AG04449 (cell line): ENCODE results near the gene ENOSF1.
A peak's percentile ranks its signal among the peaks of the same experiment; 100 is the strongest.

Source experiments
- CTCF ChIA-PET: fragments of 350-600 bp; formaldehyde crosslinking; extraction: SDS; loops from one replicate; lab custom pipeline; 2021; ENCODE audit warnings: antibody characterized with exemption; lab: Yijun Ruan, JAX
- POLR2A ChIA-PET: fragments of 400-600, 350-600 bp; formaldehyde crosslinking; extraction: SDS; loops from one replicate; lab custom pipeline; 2020; ENCODE audit warnings: antibody characterized with exemption, inconsistent platforms; lab: Yijun Ruan, JAX
- DNase-seq: peaks from one replicate; pipeline ENCODE4 v3.0.0-alpha.2; 2010; ENCODE audit warnings: low read depth, low spot score
- H3K4me3 ChIP-seq: 2 replicates; pipeline ENCODE4 v1.5.1; 2011; ENCODE audit warnings: low read depth, mild to moderate bottlenecking, control low read depth, low read length
- TF ChIP-seq, protein P1 (sequence below): IDR thresholded peaks from one replicate; pipeline ENCODE4 v1.5.1; 2011; ENCODE audit warnings: mild to moderate bottlenecking, moderate library complexity, low read length, control low read depth, inconsistent platforms; ENCODE audit not compliant: insufficient read depth; ENCODE audit errors: missing control alignments

ENOSF1 gene

DNA sequence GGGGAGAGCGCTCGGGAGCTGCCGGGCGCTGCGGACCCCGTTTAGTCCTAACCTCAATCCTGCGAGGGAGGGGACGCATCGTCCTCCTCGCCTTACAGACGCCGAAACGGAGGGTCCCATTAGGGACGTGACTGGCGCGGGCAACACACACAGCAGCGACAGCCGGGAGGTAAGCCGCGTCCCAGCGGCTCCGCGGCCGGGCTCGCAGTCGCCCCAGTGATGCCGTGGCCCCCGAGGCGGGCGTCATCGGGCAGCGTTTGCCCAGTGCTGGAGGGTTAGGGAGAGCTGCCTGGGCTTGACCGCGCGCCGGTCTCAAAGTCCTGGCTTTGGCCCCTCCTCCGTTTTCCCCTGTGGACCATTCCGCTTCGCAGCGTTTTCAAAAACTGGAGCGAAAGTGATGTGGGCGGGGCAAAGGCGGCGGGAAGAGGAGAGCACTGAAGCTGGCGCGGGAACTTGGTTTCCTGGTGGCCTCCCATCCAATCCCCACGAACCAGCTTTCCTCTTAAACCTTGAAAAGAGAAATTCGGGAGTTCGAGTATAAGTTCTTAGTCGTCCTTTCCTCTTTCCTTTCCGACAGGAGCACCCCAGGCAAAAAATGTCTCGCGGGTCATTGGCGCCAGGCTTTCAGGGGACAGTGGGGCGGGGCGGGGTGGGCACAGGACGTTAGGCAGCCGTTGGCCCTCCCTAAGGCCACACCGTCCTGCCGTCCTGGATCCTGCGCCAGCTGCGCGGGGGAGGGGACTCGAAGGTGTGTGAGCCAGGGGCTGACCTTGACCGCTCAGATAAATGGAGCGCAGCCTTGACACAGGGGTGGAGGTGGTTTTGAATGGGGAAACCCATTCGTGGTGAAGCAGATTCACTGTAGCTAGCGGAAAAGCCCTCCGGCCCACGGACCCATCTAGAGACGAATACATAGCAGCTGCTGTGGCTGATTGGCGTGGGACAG lies 54.2 kb downstream of the ENOSF1 start:
- peak overlapping the region; percentile 89 for H3K4me3 ChIP-seq
- TF ChIP-seq, protein P1, sequence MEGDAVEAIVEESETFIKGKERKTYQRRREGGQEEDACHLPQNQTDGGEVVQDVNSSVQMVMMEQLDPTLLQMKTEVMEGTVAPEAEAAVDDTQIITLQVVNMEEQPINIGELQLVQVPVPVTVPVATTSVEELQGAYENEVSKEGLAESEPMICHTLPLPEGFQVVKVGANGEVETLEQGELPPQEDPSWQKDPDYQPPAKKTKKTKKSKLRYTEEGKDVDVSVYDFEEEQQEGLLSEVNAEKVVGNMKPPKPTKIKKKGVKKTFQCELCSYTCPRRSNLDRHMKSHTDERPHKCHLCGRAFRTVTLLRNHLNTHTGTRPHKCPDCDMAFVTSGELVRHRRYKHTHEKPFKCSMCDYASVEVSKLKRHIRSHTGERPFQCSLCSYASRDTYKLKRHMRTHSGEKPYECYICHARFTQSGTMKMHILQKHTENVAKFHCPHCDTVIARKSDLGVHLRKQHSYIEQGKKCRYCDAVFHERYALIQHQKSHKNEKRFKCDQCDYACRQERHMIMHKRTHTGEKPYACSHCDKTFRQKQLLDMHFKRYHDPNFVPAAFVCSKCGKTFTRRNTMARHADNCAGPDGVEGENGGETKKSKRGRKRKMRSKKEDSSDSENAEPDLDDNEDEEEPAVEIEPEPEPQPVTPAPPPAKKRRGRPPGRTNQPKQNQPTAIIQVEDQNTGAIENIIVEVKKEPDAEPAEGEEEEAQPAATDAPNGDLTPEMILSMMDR: no peak
- ChIA-PET CTCF (interaction anchor here (1.0 to 4.0 kb wide), 4 partner anchors 10 to 172 kb away, joined by 3 to 24 read pairs (median 10); no protein-coding TSS in a partner anchor), POLR2A (interaction anchor here (0.9 to 1.0 kb wide), 2 partner anchors 13 kb away, joined by 3 read pairs; no protein-coding TSS in a partner anchor)
- DNase-seq: no peak

DNA sequence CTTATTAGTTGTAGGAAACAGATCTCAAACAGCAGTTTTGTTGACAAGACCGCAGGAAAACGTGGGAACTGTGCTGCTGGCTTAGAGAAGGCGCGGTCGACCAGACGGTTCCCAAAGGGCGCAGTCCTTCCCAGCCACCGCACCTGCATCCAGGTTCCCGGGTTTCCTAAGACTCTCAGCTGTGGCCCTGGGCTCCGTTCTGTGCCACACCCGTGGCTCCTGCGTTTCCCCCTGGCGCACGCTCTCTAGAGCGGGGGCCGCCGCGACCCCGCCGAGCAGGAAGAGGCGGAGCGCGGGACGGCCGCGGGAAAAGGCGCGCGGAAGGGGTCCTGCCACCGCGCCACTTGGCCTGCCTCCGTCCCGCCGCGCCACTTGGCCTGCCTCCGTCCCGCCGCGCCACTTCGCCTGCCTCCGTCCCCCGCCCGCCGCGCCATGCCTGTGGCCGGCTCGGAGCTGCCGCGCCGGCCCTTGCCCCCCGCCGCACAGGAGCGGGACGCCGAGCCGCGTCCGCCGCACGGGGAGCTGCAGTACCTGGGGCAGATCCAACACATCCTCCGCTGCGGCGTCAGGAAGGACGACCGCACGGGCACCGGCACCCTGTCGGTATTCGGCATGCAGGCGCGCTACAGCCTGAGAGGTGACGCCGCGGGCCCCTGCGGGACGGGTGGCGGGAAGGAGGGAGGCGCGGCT lies 55.0 kb downstream of the ENOSF1 start, which contains the start of gene TYMS:
TYMS (plus strand) TSS at position 343 of the 690 bp plus-strand sequence; CDS start at position 433, 90 bp downstream.
- POLR2A ChIA-PET: interaction anchor here (0.9 to 1.0 kb wide), 2 partner anchors 12 to 13 kb away, joined by 3 read pairs; no protein-coding TSS in a partner anchor
- H3K4me3 ChIP-seq: peak within 1 kb of the TSS; percentile 89
- TF ChIP-seq, protein P1: no peak
- no peak for DNase-seq
- CTCF ChIA-PET: interaction anchor here (1.0 to 4.0 kb wide), 4 partner anchors 9 to 173 kb away, joined by 3 to 24 read pairs (median 10); no protein-coding TSS in a partner anchor

DNA sequence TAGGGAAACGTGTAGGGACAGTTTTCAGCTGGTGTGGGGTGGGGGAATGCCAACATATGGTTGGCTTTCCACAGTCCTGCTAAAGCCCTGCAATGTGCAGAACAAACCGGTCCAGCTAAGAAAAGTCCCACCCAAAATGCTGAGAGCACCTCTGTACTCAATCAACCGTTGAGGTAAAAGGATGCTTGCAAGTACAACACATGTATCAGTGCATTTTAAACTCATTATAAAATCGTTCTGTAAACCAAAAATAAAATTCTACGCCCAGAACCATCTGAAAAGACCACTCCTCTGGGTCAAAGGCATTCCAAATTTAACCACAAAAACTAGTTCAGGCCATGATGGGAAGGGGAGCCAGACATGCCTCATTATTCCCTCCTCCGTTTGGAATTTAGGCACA lies 57.0 kb downstream of the ENOSF1 start:
- ChIA-PET POLR2A (no interaction called here), CTCF (interaction anchor here (0.6 to 4.0 kb wide), 4 partner anchors 31 to 357 kb away, joined by 3 to 24 read pairs (median 5); no protein-coding TSS in a partner anchor)
- no peak overlapping the region for H3K4me3 ChIP-seq
- no peak for DNase-seq
- TF ChIP-seq, protein P1: no peak

DNA sequence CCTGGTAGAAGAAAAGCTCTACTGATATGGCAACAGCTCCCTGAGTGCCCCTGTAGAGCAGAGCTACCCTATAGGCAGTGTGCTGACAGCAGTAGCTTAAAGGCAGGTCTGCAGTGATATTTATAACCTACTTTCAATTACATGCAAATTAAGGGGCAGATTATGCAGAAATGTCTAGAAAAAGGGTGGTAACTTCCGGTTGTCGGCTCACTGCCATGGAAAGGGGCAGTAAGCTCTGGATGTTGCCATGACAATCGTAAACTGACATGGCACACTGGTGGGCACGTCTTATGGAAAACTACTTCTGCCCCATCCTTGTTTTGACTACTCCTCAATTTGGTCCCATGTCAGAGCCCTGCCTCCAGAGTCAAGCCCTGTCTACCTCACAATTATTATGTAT lies 57.8 kb downstream of the ENOSF1 start:
- H3K4me3 ChIP-seq: no peak overlapping the region
- POLR2A ChIA-PET: no interaction called here
- CTCF ChIA-PET: interaction anchor here (1.1 to 1.9 kb wide), 2 partner anchors 30 to 176 kb away, joined by 6 to 7 read pairs; no protein-coding TSS in a partner anchor
- TF ChIP-seq, protein P1: no peak
- DNase-seq: no peak

DNA sequence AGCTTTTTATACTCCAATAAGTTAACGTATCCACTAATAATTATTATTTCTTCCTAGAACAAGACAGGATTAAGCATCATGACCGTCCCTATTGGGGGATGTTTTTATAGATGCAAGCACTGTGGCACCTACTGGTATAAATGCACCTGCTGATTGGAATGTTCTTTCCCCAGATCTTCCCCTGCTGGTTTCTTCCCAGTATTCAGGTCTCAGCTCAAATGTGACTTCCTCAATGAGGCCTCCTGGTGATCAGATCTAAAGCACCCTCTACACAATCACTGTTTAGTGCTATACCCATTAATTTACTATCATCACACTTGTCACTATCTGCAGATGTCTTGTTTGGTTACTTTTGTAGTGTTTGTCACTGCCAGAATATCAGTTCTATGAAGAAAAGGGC lies 58.9 kb downstream of the ENOSF1 start:
- TF ChIP-seq, protein P1: no peak
- DNase-seq: no peak
- ChIA-PET CTCF (no interaction called here), POLR2A (no interaction called here)
- no peak overlapping the region for H3K4me3 ChIP-seq
